Measurements from ENCODE around the gene MST1R. TPM values are rescaled to one million over a fixed set of nuclear protein-coding genes. Genes with fewer than 3 reads are reported as not detected.

The MST1R gene
- total and polyA plus RNA-seq, 9 of the 15 experiments (the other 6 are each of a cell fraction or from before 2014, with no cell fraction given) = 1.3 to 10.0 (median 3.8) TPM

DNA sequence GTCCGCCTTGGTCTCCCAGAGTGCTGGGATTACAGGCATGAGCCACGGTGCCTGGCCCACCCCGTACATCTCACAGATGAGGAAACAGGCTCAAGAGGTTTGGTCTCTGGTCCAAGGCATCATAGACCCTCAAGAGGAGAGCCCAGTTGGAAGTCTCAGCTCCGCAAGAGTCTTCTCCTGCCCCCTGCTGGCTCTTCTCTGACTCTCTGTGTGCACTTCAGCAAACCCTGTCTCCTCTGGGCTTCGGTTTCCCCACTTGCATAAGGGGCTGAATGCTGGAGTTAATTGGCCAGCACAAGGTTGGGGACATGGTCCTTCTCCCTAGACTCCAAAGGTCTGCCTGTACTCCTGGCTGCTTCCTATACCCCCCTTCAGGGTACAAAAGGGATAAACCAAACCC lies 3.9 kb downstream of the MST1R start (continued):
- TF ChIP-seq KLF13 (tag; IDR thresholded peaks at IDR 0.05; ENCODE audit: borderline replicate concordance, low read depth) = no peak
- TF ChIP-seq HMG20A (CRISPR knock-in tag; conservative IDR thresholded peaks at IDR 0.05) = no peak
- no peak for TF ChIP-seq TSC22D4 (tag; IDR thresholded peaks at IDR 0.05)
- no peak for TF ChIP-seq PTBP1 (IDR thresholded peaks at IDR 0.05; ENCODE audit: low read depth, low read length)
- TF ChIP-seq DPF2 (IDR thresholded peaks at IDR 0.05) = no peak
- TF ChIP-seq, protein P1, sequence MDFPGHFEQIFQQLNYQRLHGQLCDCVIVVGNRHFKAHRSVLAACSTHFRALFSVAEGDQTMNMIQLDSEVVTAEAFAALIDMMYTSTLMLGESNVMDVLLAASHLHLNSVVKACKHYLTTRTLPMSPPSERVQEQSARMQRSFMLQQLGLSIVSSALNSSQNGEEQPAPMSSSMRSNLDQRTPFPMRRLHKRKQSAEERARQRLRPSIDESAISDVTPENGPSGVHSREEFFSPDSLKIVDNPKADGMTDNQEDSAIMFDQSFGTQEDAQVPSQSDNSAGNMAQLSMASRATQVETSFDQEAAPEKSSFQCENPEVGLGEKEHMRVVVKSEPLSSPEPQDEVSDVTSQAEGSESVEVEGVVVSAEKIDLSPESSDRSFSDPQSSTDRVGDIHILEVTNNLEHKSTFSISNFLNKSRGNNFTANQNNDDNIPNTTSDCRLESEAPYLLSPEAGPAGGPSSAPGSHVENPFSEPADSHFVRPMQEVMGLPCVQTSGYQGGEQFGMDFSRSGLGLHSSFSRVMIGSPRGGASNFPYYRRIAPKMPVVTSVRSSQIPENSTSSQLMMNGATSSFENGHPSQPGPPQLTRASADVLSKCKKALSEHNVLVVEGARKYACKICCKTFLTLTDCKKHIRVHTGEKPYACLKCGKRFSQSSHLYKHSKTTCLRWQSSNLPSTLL (IDR thresholded peaks at IDR 0.05) = no peak
- TF ChIP-seq, protein P2, sequence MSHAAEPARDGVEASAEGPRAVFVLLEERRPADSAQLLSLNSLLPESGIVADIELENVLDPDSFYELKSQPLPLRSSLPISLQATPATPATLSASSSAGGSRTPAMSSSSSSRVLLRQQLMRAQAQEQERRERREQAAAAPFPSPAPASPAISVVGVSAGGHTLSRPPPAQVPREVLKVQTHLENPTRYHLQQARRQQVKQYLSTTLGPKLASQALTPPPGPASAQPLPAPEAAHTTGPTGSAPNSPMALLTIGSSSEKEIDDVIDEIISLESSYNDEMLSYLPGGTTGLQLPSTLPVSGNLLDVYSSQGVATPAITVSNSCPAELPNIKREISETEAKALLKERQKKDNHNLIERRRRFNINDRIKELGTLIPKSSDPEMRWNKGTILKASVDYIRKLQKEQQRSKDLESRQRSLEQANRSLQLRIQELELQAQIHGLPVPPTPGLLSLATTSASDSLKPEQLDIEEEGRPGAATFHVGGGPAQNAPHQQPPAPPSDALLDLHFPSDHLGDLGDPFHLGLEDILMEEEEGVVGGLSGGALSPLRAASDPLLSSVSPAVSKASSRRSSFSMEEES (CRISPR knock-in tag; IDR thresholded peaks at IDR 0.05) = no peak
- no peak for TF ChIP-seq ZNF384 (IDR thresholded peaks at IDR 0.05; ENCODE audit: low read depth, low read length)
- no peak for TF ChIP-seq NR2F6 (CRISPR knock-in tag; IDR thresholded peaks at IDR 0.05)
- TF ChIP-seq RAD21 (CRISPR knock-in tag; conservative IDR thresholded peaks at IDR 0.05 in 1 of 2, IDR thresholded peaks at IDR 0.05 in 1 of 2) = peak in 1 of 2 experiments; percentile 53; a peak in 2 of 4 replicates
- TF ChIP-seq NBN (IDR thresholded peaks at IDR 0.05; ENCODE audit: low read depth) = no peak
- TF ChIP-seq ATF7 (IDR thresholded peaks at IDR 0.05) = no peak
- no peak for TF ChIP-seq ZNF197 (CRISPR knock-in tag; IDR thresholded peaks at IDR 0.05; ENCODE audit: low read depth)
- TF ChIP-seq, protein P3, sequence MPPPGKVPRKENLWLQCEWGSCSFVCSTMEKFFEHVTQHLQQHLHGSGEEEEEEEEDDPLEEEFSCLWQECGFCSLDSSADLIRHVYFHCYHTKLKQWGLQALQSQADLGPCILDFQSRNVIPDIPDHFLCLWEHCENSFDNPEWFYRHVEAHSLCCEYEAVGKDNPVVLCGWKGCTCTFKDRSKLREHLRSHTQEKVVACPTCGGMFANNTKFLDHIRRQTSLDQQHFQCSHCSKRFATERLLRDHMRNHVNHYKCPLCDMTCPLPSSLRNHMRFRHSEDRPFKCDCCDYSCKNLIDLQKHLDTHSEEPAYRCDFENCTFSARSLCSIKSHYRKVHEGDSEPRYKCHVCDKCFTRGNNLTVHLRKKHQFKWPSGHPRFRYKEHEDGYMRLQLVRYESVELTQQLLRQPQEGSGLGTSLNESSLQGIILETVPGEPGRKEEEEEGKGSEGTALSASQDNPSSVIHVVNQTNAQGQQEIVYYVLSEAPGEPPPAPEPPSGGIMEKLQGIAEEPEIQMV (tag; conservative IDR thresholded peaks at IDR 0.05; ENCODE audit: low read depth) = no peak
- no peak for TF ChIP-seq SRF (CRISPR knock-in tag; IDR thresholded peaks at IDR 0.05)
